ENCODE results near the gene RPL14.

Gene RPL14

GRCh38 chr3:40422861-40423260 is 34.3 kb upstream of the RPL14 start:
- no peak overlapping the region for H3K4ac ChIP-seq (ENCODE audit: low read length)
- H3K27me3 ChIP-seq (ENCODE audit: control insufficient read depth in 3 of 3, insufficient read depth in 3 of 3, low read depth in 1 of 3, low read length in 3 of 3): no peaks in the 10 kb centered on the region
- no peaks in the 10 kb centered on the region for H3K9me3 ChIP-seq (replicated peaks in 1 of 2; ENCODE audit: control insufficient read depth in 2 of 2, insufficient read depth in 1 of 2, low read depth in 1 of 2, low read length in 2 of 2)
- no peak overlapping the region for H2BK12ac ChIP-seq (ENCODE audit: low read length)
- no peak overlapping the region for H3K4me2 ChIP-seq (ENCODE audit: insufficient read depth, low read length, poor library complexity, severe bottlenecking)
- DNase-seq (ENCODE audit: low spot score): no peak
- no peak overlapping the region for H3K27ac ChIP-seq (replicated peaks; ENCODE audit: low read length)
- H2AFZ ChIP-seq (ENCODE audit: low read length): no peak overlapping the region
- no peak overlapping the region for H3K4me3 ChIP-seq (ENCODE audit: low read length in 2 of 2)
- H3K9ac ChIP-seq (ENCODE audit: low read depth, low read length, poor library complexity): no peak overlapping the region
- H3K79me1 ChIP-seq (ENCODE audit: low read depth, low read length): no peaks in the 10 kb centered on the region
- no peak overlapping the region for H2AK5ac ChIP-seq (ENCODE audit: low read depth, low read length)
- H3K14ac ChIP-seq (ENCODE audit: low read length): no peak overlapping the region
- H3K36me3 ChIP-seq (replicated peaks in 1 of 2; ENCODE audit: control insufficient read depth in 2 of 2, insufficient read depth in 2 of 2, low read length in 2 of 2): no peaks in the 10 kb centered on the region
- no peak overlapping the region for H2BK120ac ChIP-seq (ENCODE audit: low read depth, low read length)
- H4K91ac ChIP-seq (ENCODE audit: low read depth, low read length, poor library complexity): no peak overlapping the region
- WGBS, 2 donors (ENCODE audit: extremely low coverage in 2 of 2, insufficient read length in 2 of 2, insufficient replicate concordance in 1 of 2): no CpG with 5 or more reads among the region's 1 CpG
- H3K18ac ChIP-seq (ENCODE audit: low read length): no peak overlapping the region
- H2BK5ac ChIP-seq (ENCODE audit: low read length): no peak overlapping the region
- H3K23ac ChIP-seq (ENCODE audit: low read depth, low read length, poor library complexity): no peak overlapping the region
- H3K4me1 ChIP-seq (ENCODE audit: control insufficient read depth in 2 of 2, insufficient read depth in 1 of 2, low read depth in 1 of 2, low read length in 2 of 2): no peaks in the 10 kb centered on the region
- H4K8ac ChIP-seq (ENCODE audit: low read depth, low read length): no peak overlapping the region
- no peak overlapping the region for H2BK15ac ChIP-seq (ENCODE audit: low read length)

- WGBS, 2 donors (ENCODE audit: extremely low coverage in 2 of 2, insufficient read length in 2 of 2, insufficient replicate concordance in 1 of 2): no CpG with 5 or more reads among the region's 8 CpGs
These were observed 30.0 kb upstream of the RPL14 start for GRCh38 chr3:40427045-40427669.

GRCh38 chr3:40432793-40433192 is 24.3 kb upstream of the RPL14 start:
- DNase-seq (ENCODE audit: low spot score): no peak
- Histone ChIP-seq H2AFZ (ENCODE audit: low read length) (no peak overlapping the region), H3K4me3 (ENCODE audit: low read length in 2 of 2) (no peak overlapping the region), H3K18ac (ENCODE audit: low read length) (no peak overlapping the region), H3K27ac (replicated peaks; ENCODE audit: low read length) (no peak overlapping the region), H4K91ac (ENCODE audit: low read depth, low read length, poor library complexity) (no peak overlapping the region), H3K14ac (ENCODE audit: low read length) (no peak overlapping the region), H3K9ac (ENCODE audit: low read depth, low read length, poor library complexity) (no peak overlapping the region), H3K4me2 (ENCODE audit: insufficient read depth, low read length, poor library complexity, severe bottlenecking) (no peak overlapping the region), H3K4ac (ENCODE audit: low read length) (no peak overlapping the region), H3K9me3 (replicated peaks in 1 of 2; ENCODE audit: control insufficient read depth in 2 of 2, insufficient read depth in 1 of 2, low read depth in 1 of 2, low read length in 2 of 2) (no peaks in the 10 kb centered on the region), H2BK5ac (ENCODE audit: low read length) (no peak overlapping the region), H4K8ac (ENCODE audit: low read depth, low read length) (no peak overlapping the region), H2AK5ac (ENCODE audit: low read depth, low read length) (no peak overlapping the region), H3K27me3 (ENCODE audit: control insufficient read depth in 3 of 3, insufficient read depth in 3 of 3, low read depth in 1 of 3, low read length in 3 of 3) (no peaks in the 10 kb centered on the region), H2BK15ac (ENCODE audit: low read length) (no peak overlapping the region), H3K23ac (ENCODE audit: low read depth, low read length, poor library complexity) (no peak overlapping the region), H2BK12ac (ENCODE audit: low read length) (no peak overlapping the region), H3K4me1 (ENCODE audit: control insufficient read depth in 2 of 2, insufficient read depth in 1 of 2, low read depth in 1 of 2, low read length in 2 of 2) (peaks cover 0 to 2% of the 10 kb centered on the region in 2 donors), H2BK120ac (ENCODE audit: low read depth, low read length) (no peak overlapping the region), H3K36me3 (replicated peaks in 1 of 2; ENCODE audit: control insufficient read depth in 2 of 2, insufficient read depth in 2 of 2, low read length in 2 of 2) (no peaks in the 10 kb centered on the region), H3K79me1 (ENCODE audit: low read depth, low read length) (no peaks in the 10 kb centered on the region)
- WGBS, 2 donors (ENCODE audit: extremely low coverage in 2 of 2, insufficient read length in 2 of 2, insufficient replicate concordance in 1 of 2): no CpG with 5 or more reads among the region's 2 CpGs

More at GRCh38 chr3:40427045-40427669, 30.0 kb upstream of the RPL14 start:
- H3K9me3 ChIP-seq (replicated peaks in 1 of 2; ENCODE audit: control insufficient read depth in 2 of 2, insufficient read depth in 1 of 2, low read depth in 1 of 2, low read length in 2 of 2): no peaks in the 10 kb centered on the region
- no peak overlapping the region for H3K9ac ChIP-seq (ENCODE audit: low read depth, low read length, poor library complexity)
- no peaks in the 10 kb centered on the region for H3K79me1 ChIP-seq (ENCODE audit: low read depth, low read length)
- H2BK120ac ChIP-seq (ENCODE audit: low read depth, low read length): no peak overlapping the region
- H3K4me2 ChIP-seq (ENCODE audit: insufficient read depth, low read length, poor library complexity, severe bottlenecking): no peak overlapping the region
- H2BK15ac ChIP-seq (ENCODE audit: low read length): no peak overlapping the region
- H2AK5ac ChIP-seq (ENCODE audit: low read depth, low read length): no peak overlapping the region
- H3K14ac ChIP-seq (ENCODE audit: low read length): no peak overlapping the region
- H4K8ac ChIP-seq (ENCODE audit: low read depth, low read length): no peak overlapping the region
- no peak overlapping the region for H2AFZ ChIP-seq (ENCODE audit: low read length)
- H3K4ac ChIP-seq (ENCODE audit: low read length): no peak overlapping the region
- H3K18ac ChIP-seq (ENCODE audit: low read length): peak overlapping the region; percentile 49
- H3K4me1 ChIP-seq (ENCODE audit: control insufficient read depth in 2 of 2, insufficient read depth in 1 of 2, low read depth in 1 of 2, low read length in 2 of 2): peaks cover 0 to 2% of the 10 kb centered on the region in 2 donors
- no peak for DNase-seq (ENCODE audit: low spot score)
- no peak overlapping the region for H2BK5ac ChIP-seq (ENCODE audit: low read length)
- no peak overlapping the region for H3K23ac ChIP-seq (ENCODE audit: low read depth, low read length, poor library complexity)
- no peaks in the 10 kb centered on the region for H3K27me3 ChIP-seq (ENCODE audit: control insufficient read depth in 3 of 3, insufficient read depth in 3 of 3, low read depth in 1 of 3, low read length in 3 of 3)
- H3K36me3 ChIP-seq (replicated peaks in 1 of 2; ENCODE audit: control insufficient read depth in 2 of 2, insufficient read depth in 2 of 2, low read length in 2 of 2): no peaks in the 10 kb centered on the region
- H3K27ac ChIP-seq (replicated peaks; ENCODE audit: low read length): no peak overlapping the region
- no peak overlapping the region for H4K91ac ChIP-seq (ENCODE audit: low read depth, low read length, poor library complexity)
- no peak overlapping the region for H3K4me3 ChIP-seq (ENCODE audit: low read length in 2 of 2)
- H2BK12ac ChIP-seq (ENCODE audit: low read length): no peak overlapping the region

GRCh38 chr3:40437889-40438288 is 19.2 kb upstream of the RPL14 start:
- WGBS, 2 donors (ENCODE audit: extremely low coverage in 2 of 2, insufficient read length in 2 of 2, insufficient replicate concordance in 1 of 2): no CpG with 5 or more reads among the region's 5 CpGs
- H3K36me3 ChIP-seq (replicated peaks in 1 of 2; ENCODE audit: control insufficient read depth in 2 of 2, insufficient read depth in 2 of 2, low read length in 2 of 2): no peaks in the 10 kb centered on the region
- no peak overlapping the region for H3K9ac ChIP-seq (ENCODE audit: low read depth, low read length, poor library complexity)
- H3K27ac ChIP-seq (replicated peaks; ENCODE audit: low read length): no peak overlapping the region
- no peaks in the 10 kb centered on the region for H3K4me1 ChIP-seq (ENCODE audit: control insufficient read depth in 2 of 2, insufficient read depth in 1 of 2, low read depth in 1 of 2, low read length in 2 of 2)
- H2AK5ac ChIP-seq (ENCODE audit: low read depth, low read length): no peak overlapping the region
- no peak overlapping the region for H3K14ac ChIP-seq (ENCODE audit: low read length)
- no peaks in the 10 kb centered on the region for H3K79me1 ChIP-seq (ENCODE audit: low read depth, low read length)
- no peak for DNase-seq (ENCODE audit: low spot score)
- H3K27me3 ChIP-seq (ENCODE audit: control insufficient read depth in 3 of 3, insufficient read depth in 3 of 3, low read depth in 1 of 3, low read length in 3 of 3): no peaks in the 10 kb centered on the region
- H4K8ac ChIP-seq (ENCODE audit: low read depth, low read length): no peak overlapping the region
- H3K4ac ChIP-seq (ENCODE audit: low read length): no peak overlapping the region
- H3K9me3 ChIP-seq (replicated peaks in 1 of 2; ENCODE audit: control insufficient read depth in 2 of 2, insufficient read depth in 1 of 2, low read depth in 1 of 2, low read length in 2 of 2): no peaks in the 10 kb centered on the region
- H4K91ac ChIP-seq (ENCODE audit: low read depth, low read length, poor library complexity): no peak overlapping the region
- no peak overlapping the region for H2BK5ac ChIP-seq (ENCODE audit: low read length)
- H2AFZ ChIP-seq (ENCODE audit: low read length): no peak overlapping the region
- H2BK12ac ChIP-seq (ENCODE audit: low read length): no peak overlapping the region
- H3K23ac ChIP-seq (ENCODE audit: low read depth, low read length, poor library complexity): no peak overlapping the region
- no peak overlapping the region for H2BK120ac ChIP-seq (ENCODE audit: low read depth, low read length)
- no peak overlapping the region for H2BK15ac ChIP-seq (ENCODE audit: low read length)
- H3K4me3 ChIP-seq (ENCODE audit: low read length in 2 of 2): no peak overlapping the region
- no peak overlapping the region for H3K4me2 ChIP-seq (ENCODE audit: insufficient read depth, low read length, poor library complexity, severe bottlenecking)
- no peak overlapping the region for H3K18ac ChIP-seq (ENCODE audit: low read length)

Measured in neuronal stem cell (in vitro differentiated cells).